Suprapubic skin (tissue), 4 donors: ENCODE results near the gene GPR146. TPM values are rescaled to one million over a fixed set of nuclear protein-coding genes. Genes with fewer than 3 reads are reported as not detected.

Experiments used
- DNase-seq, 2 donors: peaks; one replicate each; pipeline ENCODE4 v3.0.0-alpha.2; 2019; ENCODE audit warnings: low spot score in 2 of 2
- H3K27ac ChIP-seq: fragments of 200-600 bp; sonication (generic); one replicate; pipeline ENCODE4 v1.5.1; 2019
- H3K27me3 ChIP-seq: fragments of 200-600 bp; sonication (generic); one replicate; pipeline ENCODE4 v1.5.1; 2019
- H3K36me3 ChIP-seq: fragments of 200-600 bp; sonication (generic); one replicate; pipeline ENCODE4 v1.5.1; 2019
- H3K4me1 ChIP-seq: fragments of 200-600 bp; sonication (generic); one replicate; pipeline ENCODE4 v1.5.1; 2019
- H3K4me3 ChIP-seq: fragments of 200-600 bp; sonication (generic); one replicate; pipeline ENCODE4 v1.5.1; 2019; ENCODE audit warnings: mild to moderate bottlenecking
- H3K9me3 ChIP-seq: fragments of 200-600 bp; sonication (generic); one replicate; pipeline ENCODE4 v1.5.1; 2019
- EP300 ChIP-seq: sonication (generic); formaldehyde crosslinking; IDR thresholded peaks from one replicate; pipeline ENCODE4 v1.6.1; 2017; ENCODE audit warnings: antibody characterized with exemption
- POLR2A ChIP-seq, 2 donors: fragments of 450-650 bp; IDR thresholded peaks; one replicate each; pipeline ENCODE4 v1.6.1; 2017; ENCODE audit warnings: antibody characterized with exemption in 2 of 2, mild to moderate bottlenecking in 2 of 2, moderate library complexity in 2 of 2
- POLR2AphosphoS5 ChIP-seq, 3 donors: sonication (generic); formaldehyde crosslinking; IDR thresholded peaks; one replicate each; pipeline ENCODE4 v1.6.1; 2017; ENCODE audit warnings: antibody characterized with exemption in 3 of 3
- WGBS: methylation state at CpG from one replicate; pipeline ENCODE4 v1.1.5; 2018; 5-methylcytosine and 5-hydroxymethylcytosine counted together
- total RNA-seq, 4 donors: library from RNA; depleted of rRNA; stranded (reverse); fragments of >200 nt; gene quantifications; one replicate each; pipeline ENCODE4 v1.1.0, GENCODE V29; 2016
- TF ChIP-seq, protein P1 (sequence below), 2 donors: fragments of 200-600 bp in 1 of 2; fragments of 450-650 bp in 1 of 2; sonication (generic) in 1 of 2; IDR thresholded peaks; one replicate each; pipeline ENCODE4 v1.5.1; 2016 to 2019; ENCODE audit warnings: antibody characterized with exemption in 2 of 2, mild to moderate bottlenecking in 1 of 2, moderate library complexity in 1 of 2

The GPR146 gene
- total RNA-seq, 4 donors from 2014 or later = 24.1 to 50.8 (median 39.3) TPM

DNA sequence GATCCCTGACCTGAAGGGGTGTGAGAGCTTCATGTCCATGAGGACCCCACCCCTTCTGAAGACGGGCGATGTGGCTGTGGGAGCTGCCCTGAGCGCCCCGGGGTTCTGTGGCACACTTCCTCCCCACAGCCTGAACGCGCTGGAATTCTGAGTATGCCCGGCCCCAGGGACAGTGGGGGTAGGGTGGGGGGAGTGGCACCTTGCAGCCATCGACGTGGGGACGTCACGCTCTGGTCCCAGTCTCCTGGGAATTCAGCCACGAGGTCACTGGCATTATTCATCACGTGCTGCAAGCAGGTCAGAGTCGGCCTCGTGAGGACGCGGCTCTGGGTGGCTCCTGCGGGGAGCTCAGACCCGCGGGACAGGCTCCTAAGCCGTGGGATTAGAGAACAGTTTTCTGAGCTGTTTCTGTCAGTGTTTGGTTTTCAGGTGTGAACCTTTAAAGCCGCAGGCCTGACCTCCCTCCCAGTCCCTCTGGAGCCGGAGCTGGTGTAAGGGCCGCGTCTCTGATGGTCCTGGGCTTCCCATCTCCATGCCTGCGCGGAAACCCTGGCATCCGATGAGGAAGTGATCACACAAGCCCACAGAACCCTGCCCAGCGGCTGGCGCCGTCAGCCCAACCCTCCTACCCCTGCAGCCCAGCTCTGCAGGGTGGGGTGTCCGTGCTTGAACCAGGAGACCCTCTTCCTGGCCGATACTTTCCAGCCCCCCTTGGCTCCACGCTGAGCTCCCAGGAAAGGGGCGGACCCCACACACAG lies 16.1 kb downstream of the GPR146 start:
- H3K27me3 ChIP-seq = no peaks in the 10 kb centered on the region
- peaks cover 84% of the 10 kb centered on the region for H3K4me1 ChIP-seq
- peaks cover 6% of the 10 kb centered on the region for H3K36me3 ChIP-seq
- TF ChIP-seq, protein P1, sequence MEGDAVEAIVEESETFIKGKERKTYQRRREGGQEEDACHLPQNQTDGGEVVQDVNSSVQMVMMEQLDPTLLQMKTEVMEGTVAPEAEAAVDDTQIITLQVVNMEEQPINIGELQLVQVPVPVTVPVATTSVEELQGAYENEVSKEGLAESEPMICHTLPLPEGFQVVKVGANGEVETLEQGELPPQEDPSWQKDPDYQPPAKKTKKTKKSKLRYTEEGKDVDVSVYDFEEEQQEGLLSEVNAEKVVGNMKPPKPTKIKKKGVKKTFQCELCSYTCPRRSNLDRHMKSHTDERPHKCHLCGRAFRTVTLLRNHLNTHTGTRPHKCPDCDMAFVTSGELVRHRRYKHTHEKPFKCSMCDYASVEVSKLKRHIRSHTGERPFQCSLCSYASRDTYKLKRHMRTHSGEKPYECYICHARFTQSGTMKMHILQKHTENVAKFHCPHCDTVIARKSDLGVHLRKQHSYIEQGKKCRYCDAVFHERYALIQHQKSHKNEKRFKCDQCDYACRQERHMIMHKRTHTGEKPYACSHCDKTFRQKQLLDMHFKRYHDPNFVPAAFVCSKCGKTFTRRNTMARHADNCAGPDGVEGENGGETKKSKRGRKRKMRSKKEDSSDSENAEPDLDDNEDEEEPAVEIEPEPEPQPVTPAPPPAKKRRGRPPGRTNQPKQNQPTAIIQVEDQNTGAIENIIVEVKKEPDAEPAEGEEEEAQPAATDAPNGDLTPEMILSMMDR (IDR thresholded peaks at IDR 0.05) = no peak
- TF ChIP-seq POLR2A (IDR thresholded peaks at IDR 0.05) (no peak), POLR2AphosphoS5 (IDR thresholded peaks at IDR 0.05) (no peak), EP300 (no peak)
- 50% methylated on average over 4 of the region's 35 CpGs for WGBS
- peak overlapping the region; percentile 55 for H3K27ac ChIP-seq
- H3K4me3 ChIP-seq = peak overlapping the region; percentile 5
- DNase-seq = no peak
- no peaks in the 10 kb centered on the region for H3K9me3 ChIP-seq

DNA sequence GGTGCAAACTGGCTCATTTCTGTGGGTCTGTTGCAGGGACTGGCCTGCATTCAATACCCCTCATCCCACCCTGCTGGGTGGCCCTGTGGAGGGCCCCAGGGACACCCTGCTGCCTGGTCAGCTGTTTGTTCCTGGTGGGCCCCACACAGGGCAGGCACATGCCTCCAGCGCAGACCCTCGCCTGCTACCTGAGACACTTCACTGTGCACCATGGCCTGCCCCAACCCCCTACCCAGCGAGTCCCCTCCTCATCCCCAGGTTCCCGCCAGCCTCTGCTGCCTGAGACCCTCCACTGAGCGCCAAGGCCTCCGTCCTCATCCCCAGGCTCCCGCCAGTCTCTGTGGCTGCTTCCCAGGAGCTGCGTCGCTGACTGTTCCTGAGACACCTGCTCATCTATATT lies 16.8 kb downstream of the GPR146 start:
- no peaks in the 10 kb centered on the region for H3K27me3 ChIP-seq
- TF ChIP-seq POLR2A (IDR thresholded peaks at IDR 0.05) = no peak
- TF ChIP-seq EP300 = no peak
- TF ChIP-seq POLR2AphosphoS5 (IDR thresholded peaks at IDR 0.05) = no peak
- TF ChIP-seq, protein P1 (IDR thresholded peaks at IDR 0.05) = no peak
- H3K4me3 ChIP-seq = no peak overlapping the region
- peaks cover 84% of the 10 kb centered on the region for H3K4me1 ChIP-seq
- H3K36me3 ChIP-seq = peaks cover 6% of the 10 kb centered on the region
- H3K9me3 ChIP-seq = no peaks in the 10 kb centered on the region
- H3K27ac ChIP-seq = no peak overlapping the region
- 88% methylated on average over 7 of the region's 9 CpGs for WGBS
- DNase-seq = no peak

DNA sequence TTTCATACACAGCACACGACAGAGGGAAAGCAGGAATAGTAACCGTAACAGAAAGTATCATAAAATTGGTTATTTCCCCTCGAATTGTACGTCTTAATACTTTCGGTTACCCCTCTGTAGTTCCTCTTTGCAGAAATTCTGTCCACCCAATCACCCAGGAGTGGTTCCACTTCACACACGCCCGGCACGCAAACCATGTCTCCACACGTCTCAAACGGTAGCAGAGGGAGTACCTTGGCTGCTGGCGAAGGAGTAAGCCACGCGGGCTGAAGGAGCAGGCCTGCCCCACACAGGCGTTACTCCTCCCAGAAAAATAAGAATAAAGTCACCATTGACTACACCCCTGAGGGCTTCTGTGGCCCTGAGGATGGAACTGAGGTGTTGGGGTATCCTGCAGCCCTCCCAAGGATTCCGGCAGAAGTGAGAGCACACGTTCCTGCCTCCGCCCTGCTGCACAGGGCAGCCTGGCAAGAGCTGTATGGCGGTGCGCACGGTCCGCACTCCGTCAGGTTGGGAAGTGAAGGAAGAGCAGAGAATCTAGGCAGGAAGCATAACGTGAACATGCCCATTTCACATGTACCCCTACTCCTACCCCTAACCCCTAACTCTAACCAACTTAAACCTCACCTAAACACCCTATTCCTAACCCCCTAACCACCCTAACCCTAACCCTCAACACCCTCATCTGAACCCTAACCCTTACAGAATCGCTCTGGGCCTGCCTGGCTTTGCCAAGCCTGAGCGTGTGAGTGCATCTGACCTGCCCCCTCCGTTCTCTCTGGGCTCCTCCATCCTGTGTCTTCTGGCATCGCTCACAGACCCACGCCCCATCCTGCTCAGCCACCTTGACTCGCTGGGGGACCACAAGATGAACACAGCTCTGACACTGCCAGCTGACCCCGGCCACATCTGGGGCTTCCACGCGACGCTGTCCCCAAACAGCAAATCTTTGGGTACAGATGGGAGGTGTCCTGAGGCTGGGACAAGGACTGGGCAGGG lies 18.2 kb downstream of the GPR146 start:
- H3K36me3 ChIP-seq = peaks cover 6% of the 10 kb centered on the region
- no peak for TF ChIP-seq POLR2AphosphoS5 (IDR thresholded peaks at IDR 0.05)
- DNase-seq = no peak
- 63% methylated on average over 33 of the region's 33 CpGs for WGBS
- peaks cover 82% of the 10 kb centered on the region for H3K4me1 ChIP-seq
- H3K4me3 ChIP-seq = no peak overlapping the region
- no peaks in the 10 kb centered on the region for H3K27me3 ChIP-seq
- no peaks in the 10 kb centered on the region for H3K9me3 ChIP-seq
- H3K27ac ChIP-seq = peak overlapping the region; percentile 75

DNA sequence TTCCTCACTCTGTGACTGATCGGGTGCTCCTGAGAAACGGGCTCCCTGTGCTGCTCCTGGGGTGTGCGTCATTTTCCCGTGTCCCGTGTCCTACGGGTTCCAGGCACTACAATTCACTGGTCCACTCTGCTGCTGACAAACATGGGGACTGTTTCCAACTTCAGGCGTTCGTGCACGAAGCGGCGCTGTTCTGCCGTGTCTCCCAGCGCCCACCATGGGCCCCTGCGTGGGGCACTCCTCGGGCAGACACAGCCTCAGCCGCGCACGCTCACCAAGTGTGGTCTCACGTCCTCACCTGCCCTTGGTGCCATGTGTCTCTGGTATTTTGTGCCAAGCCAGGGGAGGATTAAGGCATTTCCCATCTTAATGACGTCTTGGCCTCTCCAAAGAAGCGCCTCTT lies 19.0 kb downstream of the GPR146 start:
- Histone ChIP-seq H3K4me3 (no peak overlapping the region), H3K27me3 (no peaks in the 10 kb centered on the region), H3K4me1 (peaks cover 81% of the 10 kb centered on the region), H3K27ac (peak overlapping the region; percentile 75), H3K36me3 (peaks cover under 1% of the 10 kb centered on the region), H3K9me3 (no peaks in the 10 kb centered on the region)
- no peak for DNase-seq
- 89% methylated on average over 21 of the region's 21 CpGs for WGBS
- TF ChIP-seq POLR2AphosphoS5 (IDR thresholded peaks at IDR 0.05) (no peak), POLR2A (IDR thresholded peaks at IDR 0.05) (no peak), EP300 (no peak)
- TF ChIP-seq, protein P1 (IDR thresholded peaks at IDR 0.05) = no peak

DNA sequence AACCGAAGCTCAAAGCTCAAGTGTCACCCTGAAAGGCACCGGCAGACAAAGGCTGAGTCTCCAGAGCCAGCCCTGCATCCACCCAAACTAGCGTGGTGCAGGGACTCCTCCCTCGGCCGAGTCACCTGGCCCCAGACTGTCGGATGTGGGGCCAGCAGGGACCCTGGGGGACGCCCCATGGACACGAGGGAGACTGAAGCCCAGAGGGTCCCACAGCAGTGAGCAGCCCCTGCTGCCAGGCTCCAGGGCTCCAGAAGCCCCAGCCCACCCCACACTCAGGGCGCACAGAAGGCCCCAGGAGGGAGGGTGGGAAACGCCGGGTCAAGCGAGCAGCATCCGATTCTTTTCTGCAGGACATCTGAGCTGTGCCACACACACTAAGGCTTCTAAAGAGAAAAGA lies 20.2 kb downstream of the GPR146 start:
- WGBS = no CpG with 5 or more reads among the region's 13 CpGs
- Histone ChIP-seq H3K27me3 (no peaks in the 10 kb centered on the region), H3K4me1 (peaks cover 69% of the 10 kb centered on the region), H3K36me3 (no peaks in the 10 kb centered on the region), H3K27ac (no peak overlapping the region), H3K4me3 (no peak overlapping the region), H3K9me3 (no peaks in the 10 kb centered on the region)
- DNase-seq = no peak
- no peak for TF ChIP-seq EP300
- TF ChIP-seq POLR2A (IDR thresholded peaks at IDR 0.05) = no peak
- TF ChIP-seq, protein P1 (IDR thresholded peaks at IDR 0.05) = no peak
- no peak for TF ChIP-seq POLR2AphosphoS5 (IDR thresholded peaks at IDR 0.05)
